HG02571 (cell line): ENCODE data around the gene CYP19A1.

Source experiments
- ATAC-seq: cut with Tn5 transposase; IDR thresholded peaks from one replicate; pipeline ENCODE4 v1.9.1; 2021; ENCODE audit warnings: mild to moderate bottlenecking, moderate library complexity; ENCODE audit not compliant: unreplicated experiment

CYP19A1 gene

DNA sequence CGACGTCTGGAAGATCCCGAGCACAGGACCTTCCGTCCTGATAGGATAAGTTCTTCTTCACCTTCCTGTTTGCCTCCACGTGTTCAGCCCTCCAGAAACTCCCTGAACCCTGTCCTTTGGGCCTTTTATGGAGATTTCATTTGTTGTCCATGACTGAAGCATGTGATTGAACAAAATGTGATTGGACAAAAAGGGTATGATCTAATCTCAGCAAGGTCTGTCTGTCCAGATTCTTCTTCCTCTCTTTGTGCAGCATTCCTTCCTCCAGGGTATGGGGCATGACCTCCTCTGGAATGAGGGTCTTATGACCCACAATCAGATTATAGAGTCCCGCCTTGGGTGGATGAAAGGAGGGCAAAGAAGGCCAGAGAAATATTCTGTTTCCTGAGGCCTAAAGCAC, at the start of gene CYP19A1:
TSS of gene CYP19A1 (minus strand) at position 101 of the 400 bp plus-strand sequence. CDS start 95,684 bp downstream, outside the sequence.
- no peak for ATAC-seq

DNA sequence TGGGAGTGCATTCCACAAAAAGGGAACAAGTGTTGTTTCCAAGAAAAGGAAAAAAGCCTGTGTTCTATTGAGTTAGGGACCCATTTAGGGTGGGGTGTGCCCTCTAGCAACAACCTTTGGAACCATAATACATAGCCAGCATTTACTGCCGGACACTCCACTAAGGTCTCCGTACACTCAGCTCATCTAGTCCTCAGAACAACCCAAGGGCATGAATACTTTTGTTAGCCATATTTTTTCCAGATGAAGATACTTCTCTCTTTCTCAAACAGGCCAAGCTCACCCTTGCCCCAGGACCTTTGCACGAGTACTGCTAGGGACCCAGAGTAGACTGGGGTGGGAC, 49.3 kb upstream of the CYP19A1 start:
- no peak for ATAC-seq

DNA sequence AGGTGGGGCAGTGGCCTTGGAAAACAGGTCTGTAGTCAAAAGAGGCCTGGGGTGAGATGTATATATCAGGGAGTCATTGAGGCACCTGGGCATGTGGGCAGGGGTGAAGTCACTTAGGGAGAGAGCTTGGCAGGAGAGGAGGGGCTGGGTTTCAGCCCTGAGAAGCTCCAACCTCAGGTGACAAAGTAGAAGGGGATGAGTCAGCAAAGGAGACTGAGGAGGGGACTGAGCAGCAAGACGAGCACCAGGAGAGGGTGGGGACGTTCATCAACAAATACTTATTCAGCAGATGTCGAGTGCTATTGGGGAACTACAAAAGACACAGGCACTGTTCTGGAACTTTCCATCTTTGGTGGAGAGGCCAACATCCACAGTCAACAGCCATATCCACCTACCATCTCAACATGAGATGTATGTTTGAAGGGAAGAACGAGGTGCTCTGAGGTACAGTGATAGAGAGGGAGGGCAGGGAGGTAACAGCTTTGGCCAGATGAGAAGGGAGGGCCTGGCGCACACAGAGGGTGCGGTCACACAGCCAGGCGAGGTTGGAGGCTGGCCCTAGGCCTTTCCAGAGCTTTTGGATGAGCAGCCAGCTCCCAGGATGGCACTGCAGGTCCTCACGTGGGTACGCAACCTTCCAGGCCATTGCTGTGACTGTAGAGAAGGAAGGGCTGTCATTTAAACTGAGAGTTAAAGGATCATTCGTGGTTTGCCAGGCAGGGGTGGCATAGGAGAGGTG, 48.7 kb upstream of the CYP19A1 start:
- ATAC-seq, result no peak

DNA sequence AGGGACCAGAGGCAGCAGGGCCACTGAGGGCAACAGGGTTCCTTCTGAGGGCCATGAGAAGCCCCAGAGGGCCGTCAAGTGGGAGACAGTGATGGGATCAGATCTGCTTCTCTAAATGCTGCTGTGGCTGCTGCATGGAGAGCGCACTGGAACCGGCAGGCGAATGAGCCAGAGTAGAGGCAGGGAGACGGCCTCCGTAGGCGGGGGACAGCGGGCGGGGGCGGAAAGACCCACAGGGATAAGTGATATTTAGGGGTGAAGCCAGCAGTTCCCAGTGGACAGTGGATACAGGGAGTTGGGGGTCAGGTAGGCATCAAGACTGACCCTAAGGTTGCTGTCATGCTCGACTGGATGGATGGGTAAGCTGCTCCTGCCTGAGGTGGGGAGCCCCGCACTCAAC, 48.1 kb upstream of the CYP19A1 start:
- ATAC-seq, result no peak

DNA sequence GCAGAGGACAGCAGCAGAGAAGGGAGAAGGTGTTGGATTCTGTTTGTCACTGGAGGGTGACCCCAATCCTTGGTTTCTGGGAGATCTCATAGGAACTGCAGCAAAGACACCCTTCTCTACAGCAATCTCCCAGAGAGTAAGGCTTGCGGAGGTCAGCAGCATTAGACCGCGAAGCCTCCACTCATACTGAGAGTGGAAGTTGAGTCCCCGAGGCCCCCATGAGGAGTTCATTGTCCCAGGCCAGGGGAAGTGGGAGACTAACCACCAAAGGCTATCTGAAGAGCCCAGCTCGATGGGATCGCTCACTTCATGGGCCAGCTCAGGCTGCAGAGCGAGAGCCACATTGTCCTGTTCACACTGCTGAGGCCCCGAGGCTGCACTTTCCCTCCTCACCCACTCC, 47.6 kb upstream of the CYP19A1 start:
- ATAC-seq, result no peak

DNA sequence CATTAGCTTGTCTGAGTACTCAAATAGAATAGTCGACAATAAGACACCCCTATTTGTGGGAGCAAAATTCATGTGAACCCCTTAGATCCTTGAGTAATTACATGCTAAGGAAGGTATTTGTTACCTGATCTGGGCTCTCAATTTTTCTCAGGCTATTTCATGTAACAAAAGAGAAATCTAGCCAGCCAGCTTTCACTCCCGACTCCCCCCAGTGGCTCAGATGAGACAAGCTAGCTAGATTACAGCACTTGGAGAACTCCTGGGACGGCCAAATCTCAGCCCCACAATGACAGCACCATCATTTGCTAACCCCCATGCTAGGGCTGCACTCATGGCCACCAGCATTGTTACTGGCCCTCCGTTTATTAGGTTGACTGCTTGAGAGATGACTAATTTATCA, 44.4 kb upstream of the CYP19A1 start:
- no peak for ATAC-seq

DNA sequence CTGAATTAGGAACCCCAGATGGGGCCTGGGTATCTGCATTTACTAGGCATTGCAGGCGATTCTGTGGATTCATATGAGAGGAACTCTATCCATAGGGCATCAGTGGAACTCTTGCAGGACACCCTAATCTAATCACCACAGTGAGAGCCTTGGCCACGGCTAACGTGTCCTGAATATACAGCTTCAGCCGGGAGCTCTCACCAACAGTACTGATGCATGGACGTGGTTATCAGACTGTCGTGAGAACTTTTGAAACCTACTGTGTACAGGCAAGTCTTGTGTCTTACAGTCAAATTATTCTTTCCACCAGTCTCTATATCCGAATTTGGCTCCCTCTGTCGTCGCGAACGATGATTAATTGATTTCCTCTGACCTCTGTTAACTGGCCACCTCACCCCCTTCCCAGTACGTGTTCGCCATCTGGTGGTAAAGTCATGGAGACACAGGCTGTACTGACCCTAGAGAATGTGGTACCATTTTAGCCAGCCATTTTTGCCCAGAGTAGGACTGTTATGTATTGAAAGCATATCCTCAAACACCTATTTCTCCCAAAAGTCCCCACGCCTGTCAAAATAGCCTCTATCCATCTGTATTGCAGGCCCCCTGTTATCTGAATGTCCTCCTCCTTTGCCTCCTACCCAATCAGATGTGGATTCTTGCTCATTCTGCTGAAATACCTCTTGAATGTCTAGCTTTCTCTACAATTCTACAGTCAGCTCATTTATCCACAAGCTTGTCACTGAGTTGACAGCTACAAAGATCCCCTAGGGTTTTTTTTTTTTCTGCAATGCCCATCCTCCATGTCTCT, 42.8 kb upstream of the CYP19A1 start:
- ATAC-seq, result no peak

DNA sequence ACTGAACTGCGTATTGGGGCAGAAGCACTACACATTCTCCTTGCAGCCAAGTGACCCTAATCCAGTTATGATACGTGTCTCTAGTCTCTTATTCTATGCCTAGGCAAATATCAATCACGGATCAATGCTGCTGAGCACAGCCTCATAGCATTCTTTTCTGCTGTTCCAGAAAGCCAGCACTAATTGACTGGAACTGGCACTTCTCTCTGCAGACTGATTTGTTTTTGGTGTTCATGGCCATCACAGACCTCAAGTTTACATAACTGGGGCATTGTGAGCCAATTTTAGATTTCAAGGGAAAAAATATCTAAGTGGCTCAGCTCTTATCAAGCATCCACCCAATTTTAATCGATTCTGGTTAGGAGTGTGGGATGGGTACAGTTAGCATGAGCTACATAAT, 41.0 kb upstream of the CYP19A1 start:
- ATAC-seq, result no peak

DNA sequence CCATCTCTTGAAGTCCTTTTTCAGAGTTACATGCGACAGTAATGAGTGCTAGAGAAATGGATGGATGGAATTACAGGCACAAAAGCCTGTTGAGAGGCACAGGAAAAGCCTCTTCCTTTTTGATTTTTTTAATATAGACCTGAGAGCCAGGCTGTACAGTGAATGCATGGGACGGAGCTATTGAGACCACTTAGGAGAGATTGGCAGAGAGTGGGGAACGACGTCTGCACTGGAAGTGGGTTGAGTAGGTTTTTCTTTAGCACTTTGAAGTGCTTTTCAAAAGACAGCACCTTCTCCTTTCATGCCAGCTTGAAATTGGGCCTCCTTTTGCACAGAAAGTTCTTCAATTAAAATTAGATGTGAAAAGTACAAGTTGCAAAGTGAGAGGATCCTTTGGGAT, 40.0 kb upstream of the CYP19A1 start:
- no peak for ATAC-seq

DNA sequence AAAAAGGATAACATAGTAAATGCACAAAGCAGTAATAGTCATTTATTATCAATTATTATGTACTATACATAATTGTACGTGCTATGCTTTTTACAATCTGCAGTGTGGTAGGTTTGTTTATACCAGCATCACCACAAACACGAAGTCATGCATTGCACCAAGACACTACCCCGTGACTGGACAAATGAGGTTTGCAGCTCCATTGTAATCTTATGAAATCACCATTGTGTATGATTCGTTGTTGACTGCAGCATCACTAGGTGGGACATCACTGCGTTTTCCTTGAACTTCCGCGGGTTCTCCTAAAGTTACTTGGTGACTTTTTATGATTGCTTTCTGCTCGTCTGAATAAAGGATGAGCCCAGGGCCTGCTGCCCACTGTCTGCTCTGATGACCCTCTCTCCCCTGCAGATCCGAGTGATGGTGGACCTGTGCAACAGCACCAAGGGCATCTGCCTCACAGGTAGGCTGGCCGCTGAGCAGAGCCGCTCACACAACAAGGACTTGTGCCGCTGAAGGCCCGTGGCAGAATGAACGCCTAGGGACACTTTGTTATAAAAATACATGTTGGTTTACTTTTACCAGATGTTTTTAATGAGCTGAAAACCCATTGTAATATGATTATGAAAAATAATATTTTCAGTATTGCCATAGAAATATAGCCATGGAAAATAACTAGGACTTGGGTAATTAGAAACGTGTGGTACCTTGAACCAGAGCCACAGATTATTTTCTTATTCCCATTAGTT, 38.8 kb upstream of the CYP19A1 start:
- no peak for ATAC-seq

DNA sequence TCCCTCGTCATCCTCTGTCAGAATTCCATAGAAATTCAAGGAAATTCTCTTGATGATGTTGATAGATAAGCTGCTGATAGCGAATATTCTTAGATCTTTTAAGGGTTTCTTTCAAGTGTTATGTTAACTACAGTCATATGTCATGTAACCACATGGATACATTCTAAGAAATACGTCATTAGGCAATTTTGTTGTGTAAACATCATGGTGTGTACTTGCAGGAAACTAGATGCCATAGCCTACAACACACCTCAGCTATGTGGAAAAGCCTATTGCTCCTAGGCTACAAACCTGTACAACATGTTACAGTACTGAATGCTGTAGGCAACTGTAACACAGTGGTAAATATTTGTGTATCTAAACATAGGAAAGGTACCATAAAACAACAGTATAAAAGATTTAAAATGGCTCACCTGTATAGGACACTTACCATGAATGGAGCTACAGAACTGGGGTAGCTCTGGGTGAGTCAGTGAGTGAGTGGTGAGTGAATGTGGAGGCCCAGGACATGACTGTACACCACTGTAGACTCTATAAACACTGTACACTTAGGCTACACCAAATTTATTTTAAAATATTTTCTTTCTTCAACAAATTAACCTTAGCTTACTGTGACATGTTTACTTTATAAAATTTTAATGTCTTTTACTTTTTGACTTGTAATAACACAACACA, 37.7 kb upstream of the CYP19A1 start:
- ATAC-seq, result no peak

DNA sequence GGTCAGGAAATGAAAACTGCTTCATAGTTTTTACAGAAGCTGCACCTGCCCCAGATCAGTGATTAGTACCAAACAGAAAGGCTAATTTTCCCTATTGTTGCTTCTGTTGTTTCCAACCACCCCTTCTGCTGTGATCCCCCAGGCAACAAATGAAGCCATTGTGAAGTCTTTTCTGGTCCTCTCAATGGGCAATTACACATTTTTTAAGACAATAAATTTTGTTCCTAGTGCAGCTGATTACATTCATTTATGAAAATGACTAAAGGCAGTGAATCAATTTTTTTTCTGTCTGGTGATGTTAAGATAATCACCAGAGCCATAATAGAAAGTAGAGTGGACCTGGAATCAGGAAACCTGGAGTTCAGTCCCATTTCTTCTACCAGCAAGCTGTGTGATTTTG, 35.7 kb upstream of the CYP19A1 start:
- ATAC-seq, result no peak

DNA sequence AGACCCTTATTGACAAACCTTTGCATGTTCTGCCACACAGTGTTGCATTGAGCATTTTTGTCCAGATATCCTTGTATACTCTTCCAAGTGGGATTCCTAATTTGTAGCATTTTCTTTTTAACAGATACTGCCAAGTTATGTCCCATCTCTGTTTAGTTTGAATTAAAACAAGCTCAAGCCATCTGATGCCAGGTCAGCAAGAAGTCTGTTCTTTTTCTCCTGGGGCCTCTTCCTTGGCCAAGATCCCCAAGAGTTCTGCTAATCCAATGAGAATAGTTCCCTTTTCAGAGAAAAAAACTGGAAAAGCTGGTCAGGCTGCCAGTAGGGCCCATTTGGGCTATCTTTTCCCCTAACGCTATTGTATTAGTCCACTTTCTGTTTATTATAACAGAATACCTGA, 32.9 kb upstream of the CYP19A1 start:
- no peak for ATAC-seq

DNA sequence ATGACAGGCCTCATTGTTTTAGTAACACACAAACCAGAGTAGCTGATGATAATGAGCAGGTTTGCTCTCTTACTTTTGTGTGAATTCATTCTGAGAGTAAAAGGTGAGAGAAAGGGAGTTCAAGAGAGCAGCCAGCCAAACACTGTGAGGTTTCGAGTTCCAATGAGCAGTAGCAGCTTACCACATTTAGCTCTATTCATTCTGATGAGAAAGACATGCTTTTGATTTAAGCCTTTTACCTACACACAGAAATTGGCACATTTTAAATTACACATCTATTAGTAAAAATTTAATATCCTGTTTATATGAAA, 31.0 kb upstream of the CYP19A1 start:
- ATAC-seq, result no peak

DNA sequence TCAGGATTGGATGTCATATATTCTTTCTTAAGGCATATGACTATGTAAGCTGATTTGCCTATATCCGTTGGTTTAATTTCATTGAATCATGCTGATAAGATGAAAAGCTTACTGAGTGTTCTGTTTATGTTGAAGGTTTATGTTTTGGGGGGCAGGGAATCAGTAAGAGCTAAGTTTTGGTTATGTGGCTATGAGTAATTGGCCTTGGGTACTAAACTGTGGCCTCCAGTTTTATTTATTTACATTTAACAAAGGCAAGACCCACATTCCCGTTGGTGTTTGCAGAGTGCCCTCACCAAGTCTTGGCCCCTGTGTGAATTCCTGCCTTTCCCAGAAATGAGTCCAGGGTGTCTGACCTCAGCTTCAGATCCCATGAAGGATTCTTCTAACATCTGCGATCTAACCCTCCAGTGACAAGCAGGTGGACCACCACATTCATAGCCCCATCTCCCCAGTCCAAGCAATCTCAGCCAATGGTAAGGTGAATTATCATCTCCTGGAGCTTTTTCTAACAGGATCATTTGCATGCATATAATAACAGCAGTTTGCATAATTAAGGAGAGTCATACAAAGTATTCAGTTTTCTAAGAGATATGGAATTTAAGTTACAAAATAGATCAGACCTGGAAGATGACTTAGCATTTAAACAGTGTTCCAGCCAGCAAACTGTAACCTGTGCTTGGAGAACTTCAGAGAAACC, 30.5 kb upstream of the CYP19A1 start:
- ATAC-seq, result no peak

DNA sequence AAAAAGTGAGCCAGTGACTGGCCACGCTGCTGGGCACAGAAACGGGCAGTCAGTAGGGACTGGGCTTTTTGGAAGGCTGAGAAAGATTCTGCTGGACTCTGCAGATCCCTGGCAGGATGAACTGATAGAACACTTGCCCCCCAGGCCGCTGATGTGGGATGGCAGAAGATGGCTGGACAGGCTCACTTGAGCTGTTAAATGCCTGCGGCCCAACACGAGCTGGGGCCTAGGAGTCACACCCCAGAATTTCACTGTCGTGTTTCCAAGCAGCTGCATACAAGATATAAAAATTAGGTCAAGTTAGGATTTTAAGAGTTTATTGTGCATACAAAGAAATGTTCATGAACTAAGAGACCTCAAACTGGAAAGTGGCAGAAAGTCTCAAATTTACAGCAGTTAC, 29.9 kb upstream of the CYP19A1 start:
- ATAC-seq, result no peak

DNA sequence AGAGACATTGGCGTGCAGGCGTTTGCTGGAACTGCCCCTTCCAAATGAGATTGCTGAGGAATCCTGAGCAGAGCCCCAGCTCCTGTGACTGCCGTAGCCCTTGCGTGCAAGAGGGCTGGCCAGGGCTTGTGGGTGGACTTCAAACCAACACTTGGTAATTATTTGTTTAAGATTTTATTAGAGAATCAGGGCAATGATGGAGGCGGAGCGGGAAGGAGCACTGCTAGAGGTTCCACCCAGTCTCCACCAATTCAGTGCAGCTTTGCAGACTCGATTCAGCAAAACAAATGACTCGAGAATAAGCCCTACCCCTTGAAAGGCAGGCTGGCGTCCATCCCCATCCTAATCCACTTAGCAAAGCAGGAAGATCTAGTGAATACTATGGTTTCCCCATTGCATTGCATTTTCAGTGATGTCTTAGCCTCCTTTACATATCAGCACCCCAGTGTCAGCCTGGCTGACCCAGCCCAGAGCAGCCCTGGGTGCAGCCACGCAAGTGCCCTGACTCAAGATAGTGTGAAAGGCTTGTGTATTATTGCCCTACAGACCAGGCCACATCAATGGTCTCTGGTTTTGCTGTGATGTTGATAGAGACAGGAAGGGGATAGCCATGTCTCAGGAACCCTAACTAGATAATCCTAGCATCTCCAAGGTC, 29.1 kb upstream of the CYP19A1 start:
- no peak for ATAC-seq

DNA sequence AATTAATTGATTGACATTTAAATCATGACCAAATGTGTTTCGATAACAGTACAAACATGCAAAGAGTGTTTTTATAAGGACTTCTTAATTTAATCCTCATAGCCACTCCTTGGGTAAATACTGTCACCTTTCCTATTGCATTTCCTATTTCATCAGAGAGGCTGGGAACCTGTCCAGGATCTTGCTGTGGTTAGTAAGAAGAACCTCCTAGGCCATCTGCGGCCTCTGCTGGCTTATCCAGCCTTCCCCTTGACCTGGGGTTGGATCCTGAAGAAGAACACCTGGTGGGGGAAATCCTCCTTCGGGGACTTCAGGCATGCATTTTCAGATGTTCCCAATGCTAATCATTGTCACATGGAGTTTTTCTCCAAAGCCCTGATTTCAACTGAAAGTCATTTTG, 28.5 kb upstream of the CYP19A1 start:
- ATAC-seq, result no peak

DNA sequence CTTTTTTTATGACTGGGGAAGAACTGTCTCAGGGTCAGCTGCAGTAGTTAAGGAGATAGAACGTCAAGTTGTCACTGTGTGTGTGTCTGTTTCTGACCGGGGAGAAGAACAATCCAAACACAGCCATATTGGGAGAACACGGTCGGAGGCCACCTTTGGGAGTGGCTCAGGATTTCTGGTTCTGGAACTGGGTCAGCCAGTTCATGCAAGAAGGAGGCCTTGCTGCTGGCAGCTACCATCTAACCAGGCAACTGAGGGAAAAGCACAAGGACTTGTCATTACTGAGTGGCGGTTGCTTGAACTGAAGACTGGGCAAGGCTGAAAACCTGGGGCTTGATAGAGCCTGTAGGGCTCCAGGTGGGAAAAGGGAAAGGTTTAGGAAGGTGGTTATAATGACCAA, 27.7 kb upstream of the CYP19A1 start:
- no peak for ATAC-seq

DNA sequence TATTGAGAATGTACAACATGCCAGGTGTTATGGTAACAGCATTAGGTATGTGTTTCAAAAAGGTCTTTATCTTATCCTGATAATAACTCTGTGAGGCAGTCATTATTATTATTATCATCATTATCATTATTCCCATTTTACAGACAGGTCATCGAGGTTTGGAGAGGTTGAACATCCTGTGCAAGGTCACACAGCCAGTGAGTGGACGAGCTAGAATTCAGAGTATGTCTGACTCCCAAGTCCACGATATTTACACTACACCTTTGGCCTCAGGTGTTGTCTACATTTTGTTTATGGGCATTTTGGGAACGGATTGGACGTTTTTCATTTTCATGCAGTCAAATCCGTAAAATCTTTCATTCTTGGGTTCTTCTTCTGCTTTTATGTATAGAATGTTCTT, 27.0 kb upstream of the CYP19A1 start:
- ATAC-seq, result no peak
